NCI-H128 (cell line): ENCODE data around the gene SPDYE1.
"Not testable (repeated sequence)": the region's sequence is repeated elsewhere in the genome, so short reads cannot be mapped to it uniquely, and the experiment has no call there.

ENCODE experiments used
- DNase-seq: peaks from one replicate; lab custom pipeline; 2025; ENCODE audit not compliant: unreplicated experiment; lab: John Stamatoyannopoulos, UW

SPDYE1 gene, protein sequence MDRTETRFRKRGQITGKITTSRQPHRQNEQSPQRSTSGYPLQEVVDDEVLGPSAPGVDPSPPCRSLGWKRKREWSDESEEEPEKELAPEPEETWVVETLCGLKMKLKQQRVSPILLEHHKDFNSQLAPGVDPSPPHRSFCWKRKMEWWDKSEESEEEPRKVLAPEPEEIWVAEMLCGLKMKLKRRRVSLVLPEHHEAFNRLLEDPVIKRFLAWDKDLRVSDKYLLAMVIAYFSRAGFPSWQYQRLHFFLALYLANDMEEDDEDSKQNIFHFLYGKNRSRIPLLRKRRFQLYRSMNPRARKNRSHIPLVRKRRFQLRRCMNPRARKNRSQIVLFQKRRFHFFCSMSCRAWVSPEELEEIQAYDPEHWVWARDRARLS

DNA sequence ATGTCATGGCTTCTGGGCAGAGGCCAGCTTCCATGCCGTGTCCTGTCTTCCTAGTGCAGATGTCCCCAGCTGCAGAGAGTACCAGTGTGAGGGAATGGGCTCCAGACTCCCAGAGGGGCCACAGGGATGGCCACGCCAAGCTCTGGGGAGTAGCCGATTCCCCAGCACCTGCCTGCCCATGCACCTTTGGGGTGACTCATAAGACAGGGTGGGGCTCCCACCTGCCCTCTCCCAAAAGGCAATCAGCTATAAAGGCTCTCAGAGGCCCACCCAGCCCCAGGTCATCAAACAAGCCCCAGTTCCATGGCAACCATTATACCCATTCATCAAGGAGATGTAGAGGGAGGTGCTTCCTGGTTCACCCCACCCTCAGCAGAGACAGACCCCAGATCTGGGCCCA, at the start of gene SPDYE1:
TSS of gene SPDYE1 (plus strand) at position 366 of the 400 bp plus-strand sequence. CDS start 2,053 bp downstream, outside the sequence.
- DNase-seq, result not testable (repeated sequence)

DNA sequence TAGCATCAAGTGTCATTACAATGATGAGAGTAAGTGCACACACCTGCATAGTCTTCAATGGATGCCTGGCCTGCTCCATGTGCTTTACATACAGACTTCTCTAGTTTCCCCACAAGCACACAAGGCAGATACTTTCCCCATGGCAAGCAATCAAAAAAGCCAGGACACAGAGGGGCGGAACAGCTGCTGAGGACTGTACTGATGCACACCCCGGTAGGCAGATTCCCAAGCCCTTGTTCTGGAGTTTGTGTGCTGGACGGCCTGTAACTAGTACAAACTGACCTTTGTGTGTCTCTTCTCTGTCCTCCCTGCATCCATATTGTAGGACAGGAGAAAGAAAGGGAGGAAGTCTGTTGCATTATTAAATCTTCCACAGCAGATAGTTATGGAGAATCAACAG, 45.7 kb upstream of the SPDYE1 start:
- no peak for DNase-seq

DNA sequence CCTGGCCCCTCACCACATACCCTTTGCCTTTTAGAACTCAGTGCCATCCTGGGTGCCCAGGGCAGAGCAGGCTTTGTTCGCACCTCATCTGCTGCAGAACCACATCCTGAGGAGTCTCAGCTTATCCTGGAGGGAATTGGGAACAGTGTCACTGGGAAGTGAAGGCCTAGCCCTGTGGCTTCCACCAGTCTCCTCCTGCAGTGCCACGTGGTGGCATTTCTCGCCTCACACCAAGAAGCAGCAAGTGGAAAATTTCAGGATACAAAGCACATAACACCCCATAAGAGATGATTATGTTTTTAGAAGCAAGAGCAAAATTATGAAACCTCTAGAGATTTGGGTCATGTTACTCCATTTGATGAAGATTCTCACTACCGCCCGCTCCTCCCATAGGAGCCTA, 44.6 kb upstream of the SPDYE1 start:
- no peak for DNase-seq

DNA sequence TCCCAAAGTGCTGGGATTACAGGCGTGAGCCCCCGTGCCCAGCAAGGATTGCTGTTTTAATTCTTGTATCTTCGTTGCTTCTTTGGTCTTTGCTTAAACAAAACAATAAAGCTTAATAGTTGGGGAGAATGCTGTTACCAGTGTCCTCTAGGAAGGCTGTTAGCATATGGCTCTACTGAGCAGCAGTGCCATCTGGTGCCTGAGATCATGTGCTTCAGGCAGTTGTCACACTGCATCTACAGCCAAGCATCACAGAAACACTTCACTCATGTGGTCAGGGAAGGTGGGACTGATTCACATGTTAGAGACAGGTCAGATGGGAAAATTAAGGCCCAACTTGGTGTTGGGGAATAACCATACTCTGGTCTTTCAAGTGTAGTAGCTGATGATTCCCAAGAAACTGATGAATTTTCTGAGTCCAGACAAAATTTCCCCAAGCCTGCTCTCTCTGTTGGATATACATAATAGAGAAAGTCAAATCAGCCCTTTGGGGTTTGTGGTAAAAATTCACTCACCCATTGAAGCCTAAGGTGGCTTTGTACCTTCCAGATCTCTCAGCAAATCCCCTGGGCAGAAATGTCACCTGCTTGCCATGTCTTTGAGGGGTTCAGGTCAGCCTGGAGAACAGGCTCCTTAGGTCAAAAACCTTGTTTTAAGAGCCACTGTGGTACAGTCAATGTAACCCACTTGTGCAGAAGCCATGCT, 43.0 kb upstream of the SPDYE1 start:
- DNase-seq, result no peak

DNA sequence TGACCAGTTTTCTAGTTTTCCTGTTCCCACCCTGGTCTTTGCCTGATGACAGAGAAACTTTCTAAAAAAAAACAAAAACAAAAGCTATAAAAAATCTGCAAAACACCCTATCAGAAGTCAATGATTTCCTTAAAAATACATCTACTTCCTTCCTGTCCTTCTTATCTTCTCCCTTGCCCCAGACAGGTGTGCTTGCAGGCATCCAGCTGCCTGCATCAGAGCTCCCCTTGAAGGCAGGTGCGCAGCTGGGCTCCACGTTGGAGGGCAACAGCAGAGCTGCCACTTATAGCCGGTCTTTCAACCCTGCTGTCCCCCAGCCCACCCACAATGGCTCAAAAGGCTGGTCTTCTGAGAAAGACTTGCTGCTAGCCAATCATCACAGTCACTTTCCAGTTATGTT, 41.7 kb upstream of the SPDYE1 start:
- DNase-seq, result no peak

DNA sequence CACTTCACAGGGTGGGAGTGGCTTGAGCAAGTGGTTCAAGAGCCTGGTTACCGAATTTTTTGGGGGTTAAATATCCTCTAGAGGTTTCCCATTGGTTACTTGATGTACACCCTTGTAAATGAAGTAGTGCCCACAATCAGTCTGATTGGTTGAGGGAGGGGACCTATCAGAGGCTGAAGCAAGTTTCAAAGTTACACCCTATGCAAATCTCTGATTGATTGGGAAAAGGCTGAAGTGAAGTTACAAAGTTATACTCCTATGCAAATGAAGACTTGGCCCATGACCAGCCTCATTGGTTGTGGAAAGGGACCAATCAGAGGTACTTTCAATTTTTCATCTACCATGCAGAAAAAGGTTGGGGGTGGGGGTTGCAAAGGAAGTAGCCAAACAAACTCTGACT, 36.8 kb upstream of the SPDYE1 start:
- no peak for DNase-seq

DNA sequence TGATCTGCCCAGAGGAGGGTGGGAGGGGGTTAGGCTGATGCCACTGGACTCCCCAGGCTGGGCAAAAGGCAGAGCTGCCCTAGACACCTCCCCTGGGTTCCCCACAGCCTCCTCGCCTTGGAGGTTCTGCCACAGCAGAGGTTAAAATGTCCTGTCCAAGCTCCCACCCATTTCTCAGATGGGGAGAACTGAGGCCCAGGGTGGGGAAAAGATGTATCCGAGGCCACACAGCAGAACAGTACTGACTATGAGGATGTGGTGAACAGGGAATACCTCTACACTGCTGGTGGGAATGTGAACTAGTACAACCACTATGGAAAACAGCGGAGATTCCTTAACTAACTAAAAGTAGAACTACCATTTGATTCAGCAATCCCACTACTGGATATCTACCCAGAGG, 31.3 kb upstream of the SPDYE1 start:
- DNase-seq, result not testable (repeated sequence)

DNA sequence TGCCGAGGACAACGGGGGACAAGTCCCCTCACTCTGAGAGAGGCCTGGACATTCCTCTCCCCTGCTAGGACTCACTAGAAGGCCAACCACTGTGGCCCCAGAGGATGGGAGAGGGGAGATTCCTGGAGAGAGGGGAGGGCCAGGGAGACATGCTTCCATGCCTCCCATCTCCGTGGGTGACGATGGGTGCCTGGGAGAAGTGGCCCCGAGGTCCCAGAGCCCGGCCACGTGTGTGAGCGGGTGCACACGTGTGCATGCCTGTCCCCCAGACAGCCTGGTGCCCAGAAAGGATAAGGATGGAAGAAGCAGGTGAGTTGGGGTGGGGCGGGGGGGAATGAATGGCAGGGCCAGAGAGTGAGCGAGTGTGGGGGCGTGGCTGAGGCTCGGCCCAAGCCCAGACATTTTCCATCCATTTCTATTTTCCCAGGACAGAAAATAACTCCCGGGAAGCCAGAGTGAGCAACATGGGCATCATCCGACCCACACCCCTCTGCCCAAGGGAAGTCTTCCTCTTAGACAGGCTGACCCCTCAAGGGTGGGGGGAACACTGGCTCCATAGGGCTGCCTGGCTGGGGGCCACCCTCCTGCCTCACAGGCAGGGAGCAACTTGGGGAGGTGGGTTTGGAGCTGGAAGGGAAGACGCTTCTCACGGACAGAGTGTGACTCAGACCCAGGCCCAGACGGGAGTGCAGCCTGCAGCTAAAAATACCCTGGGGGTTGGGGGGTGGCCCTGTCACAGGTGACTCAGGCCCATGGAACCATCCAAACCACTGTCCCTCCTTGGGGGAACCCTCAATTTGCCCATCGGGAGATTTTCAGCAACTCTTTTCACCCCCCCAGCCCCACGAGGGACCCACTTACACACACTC, 29.3 kb upstream of the SPDYE1 start:
- not testable (repeated sequence) for DNase-seq

DNA sequence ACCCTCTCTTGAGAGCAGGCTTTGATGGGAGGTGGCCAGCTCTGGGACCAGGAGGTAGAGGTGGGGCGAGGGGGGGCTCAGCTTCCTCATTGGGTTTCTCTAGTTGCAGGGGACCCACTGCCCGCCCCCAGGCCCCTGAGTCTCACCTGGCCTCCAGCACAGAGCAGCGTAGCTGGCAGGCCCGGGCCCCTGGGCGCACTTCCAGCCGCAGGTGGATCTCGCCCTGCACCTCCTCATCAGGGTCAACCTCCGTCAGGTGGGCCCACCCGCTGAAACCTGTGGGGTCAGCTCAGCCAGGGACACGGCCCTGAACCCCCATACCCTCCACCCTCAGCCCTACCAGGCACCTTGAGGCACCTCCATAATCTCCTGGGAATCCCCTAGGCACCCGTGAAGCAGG, 28.1 kb upstream of the SPDYE1 start:
- not testable (repeated sequence) for DNase-seq

DNA sequence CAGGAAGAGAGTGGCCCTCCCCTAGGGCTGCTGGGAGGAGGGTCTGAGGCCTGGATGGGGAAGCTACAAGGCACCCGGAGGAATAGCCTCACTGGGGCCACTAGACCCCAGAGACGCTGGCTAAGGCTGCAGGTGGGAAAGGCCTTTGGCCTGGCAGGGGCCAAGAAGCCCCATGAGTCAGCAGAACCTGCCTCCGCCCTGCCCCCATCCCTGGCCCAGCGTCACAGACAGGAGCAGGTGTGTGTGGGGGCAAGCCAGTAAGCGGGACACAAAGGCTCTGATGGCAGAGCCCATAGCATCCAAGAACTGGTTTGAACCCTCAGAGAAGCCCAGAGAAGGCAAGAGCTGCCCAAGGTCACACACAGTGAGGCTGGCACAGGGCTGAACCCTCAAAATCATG, 27.0 kb upstream of the SPDYE1 start:
- not testable (repeated sequence) for DNase-seq

DNA sequence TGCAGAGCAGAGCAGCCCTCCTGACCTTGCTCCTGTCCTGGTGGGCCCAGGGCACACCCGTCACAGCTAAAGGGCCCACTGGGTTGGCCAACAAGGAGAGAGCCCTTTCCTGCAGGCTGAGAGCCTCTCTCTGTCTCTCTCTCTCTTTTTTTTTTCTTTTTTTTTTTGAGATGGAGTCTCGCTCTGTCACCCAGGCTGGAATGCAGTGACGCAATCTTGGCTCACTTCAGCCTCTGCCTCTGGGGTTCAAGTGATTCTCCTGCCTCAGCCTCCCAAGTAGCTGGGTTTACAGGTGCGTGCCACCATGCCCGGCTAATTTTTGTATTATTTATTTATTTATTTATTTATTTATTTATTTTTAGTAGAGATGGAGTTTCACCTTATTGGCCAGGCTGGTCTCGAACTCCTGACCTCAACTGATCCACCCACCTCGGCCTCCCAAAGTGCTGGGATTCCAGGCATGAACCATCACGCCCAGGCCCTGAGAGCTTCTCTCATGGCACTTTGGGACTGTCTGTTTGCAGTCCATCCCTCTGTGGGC, 23.6 kb upstream of the SPDYE1 start:
- not testable (repeated sequence) for DNase-seq

DNA sequence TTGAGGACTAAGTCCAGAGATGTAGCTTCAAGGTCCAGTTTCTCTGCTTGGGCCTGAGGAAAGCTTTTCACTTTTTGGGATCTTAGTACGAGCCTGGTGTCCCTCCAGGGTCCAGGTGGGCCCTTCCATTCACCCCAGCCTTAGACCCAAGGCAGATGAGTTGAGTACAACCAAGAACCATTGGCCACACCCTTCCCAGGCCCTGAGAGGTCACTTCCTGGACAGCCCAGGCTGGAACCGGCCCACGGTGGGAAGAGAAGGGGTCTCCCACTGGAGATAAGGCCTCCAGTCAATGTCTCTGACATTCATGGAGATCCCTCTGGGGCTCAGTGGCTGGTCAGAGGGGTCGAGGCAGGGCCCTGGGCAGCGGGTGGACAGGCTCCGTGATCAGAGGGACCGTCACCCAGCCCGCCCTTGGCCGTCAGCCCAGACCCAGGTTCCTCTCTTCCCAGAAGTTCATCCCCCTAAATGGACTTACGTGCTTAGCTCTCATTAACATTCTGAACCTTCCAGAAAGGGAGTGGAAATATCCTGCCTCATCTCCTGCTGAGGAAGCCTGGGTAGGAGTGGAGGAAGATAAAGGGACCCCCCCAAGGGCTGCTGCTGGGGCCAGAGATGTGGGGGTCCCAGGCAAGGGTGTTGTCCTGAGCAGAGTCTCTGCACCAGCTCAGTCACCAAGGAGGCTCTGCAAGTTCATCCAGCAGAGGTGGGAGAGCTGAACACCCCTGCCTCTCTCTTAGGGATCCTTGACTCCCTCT, 22.8 kb upstream of the SPDYE1 start:
- not testable (repeated sequence) for DNase-seq

DNA sequence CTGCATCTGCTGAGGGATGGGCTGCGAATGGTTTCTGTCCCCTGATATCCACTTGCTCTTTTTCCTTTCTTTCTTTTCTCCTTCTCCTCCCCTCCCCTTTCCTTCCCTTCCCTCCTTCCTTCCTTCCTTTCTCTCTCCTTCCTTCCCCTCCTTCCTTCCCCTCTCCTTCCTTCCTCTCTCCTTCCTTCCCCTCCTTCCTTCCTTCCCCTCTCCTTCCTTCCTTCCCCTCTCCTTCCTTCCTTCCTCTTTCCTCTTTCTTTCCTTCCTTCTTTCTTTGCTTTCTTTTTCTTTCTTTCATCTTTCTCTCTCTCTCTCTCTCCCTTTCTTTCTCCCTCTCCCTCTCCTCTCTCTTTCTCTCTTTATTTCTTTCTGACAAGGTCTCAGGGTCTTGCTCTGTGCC, 20.2 kb upstream of the SPDYE1 start:
- no peak for DNase-seq

DNA sequence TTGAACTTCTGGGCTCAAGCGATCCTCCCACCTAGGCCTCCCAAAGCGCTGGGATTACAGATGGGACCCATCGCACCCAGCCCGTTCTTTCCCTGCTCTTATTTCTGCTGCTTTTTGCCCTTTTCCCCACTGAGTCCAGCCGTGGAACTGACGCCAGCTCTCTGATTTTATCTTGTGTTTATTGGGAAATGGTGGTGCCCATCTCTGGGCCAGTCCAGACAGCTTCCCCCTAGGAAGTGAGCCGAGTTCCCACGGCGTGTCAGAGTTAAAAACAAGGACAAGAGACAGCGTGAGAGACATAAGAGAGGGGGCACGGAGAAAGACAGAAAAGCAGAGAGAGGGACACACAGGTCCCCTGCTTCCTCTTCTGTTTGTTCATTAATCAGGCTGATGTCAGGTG, 19.6 kb upstream of the SPDYE1 start:
- not testable (repeated sequence) for DNase-seq

DNA sequence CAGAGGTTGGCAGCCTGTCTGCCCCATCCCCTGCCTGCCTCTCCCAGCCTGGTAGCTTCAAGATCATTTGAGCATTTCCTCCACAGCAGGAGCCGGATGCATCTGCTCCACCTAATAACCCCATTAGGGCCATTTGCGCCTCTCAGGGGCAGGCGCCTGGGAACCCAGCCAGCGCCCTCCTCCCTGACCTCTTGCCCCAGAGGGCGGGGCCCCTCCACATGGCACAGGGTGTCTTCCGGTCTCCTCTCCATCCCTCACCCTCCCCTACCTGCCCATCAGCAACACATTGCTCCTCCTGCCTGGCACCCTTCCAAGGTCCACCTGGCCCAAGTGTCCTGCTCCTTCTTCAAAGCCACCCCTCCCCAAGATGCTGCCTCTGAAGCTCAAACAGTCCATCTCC, 14.8 kb upstream of the SPDYE1 start:
- DNase-seq, result not testable (repeated sequence)

DNA sequence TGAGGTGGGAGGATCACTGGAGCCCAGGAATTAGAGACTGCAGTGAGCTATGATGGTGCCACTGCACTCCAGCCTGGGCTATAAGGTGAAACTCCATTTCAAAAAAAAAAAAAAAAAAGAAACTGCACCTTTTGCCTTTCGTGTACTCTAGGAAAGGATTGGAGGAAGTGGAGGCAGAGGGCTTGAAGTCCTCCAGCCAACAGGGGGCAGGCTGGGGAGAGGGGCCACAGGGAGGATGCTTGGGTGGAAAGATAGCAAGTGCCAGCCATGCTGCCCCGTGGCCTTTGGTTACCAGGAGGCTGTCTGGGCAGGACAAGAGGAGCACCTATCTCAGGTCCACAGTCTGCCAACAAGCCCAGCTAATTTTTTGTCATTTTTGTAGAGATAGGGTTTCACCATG, 14.0 kb upstream of the SPDYE1 start:
- DNase-seq, result not testable (repeated sequence)

DNA sequence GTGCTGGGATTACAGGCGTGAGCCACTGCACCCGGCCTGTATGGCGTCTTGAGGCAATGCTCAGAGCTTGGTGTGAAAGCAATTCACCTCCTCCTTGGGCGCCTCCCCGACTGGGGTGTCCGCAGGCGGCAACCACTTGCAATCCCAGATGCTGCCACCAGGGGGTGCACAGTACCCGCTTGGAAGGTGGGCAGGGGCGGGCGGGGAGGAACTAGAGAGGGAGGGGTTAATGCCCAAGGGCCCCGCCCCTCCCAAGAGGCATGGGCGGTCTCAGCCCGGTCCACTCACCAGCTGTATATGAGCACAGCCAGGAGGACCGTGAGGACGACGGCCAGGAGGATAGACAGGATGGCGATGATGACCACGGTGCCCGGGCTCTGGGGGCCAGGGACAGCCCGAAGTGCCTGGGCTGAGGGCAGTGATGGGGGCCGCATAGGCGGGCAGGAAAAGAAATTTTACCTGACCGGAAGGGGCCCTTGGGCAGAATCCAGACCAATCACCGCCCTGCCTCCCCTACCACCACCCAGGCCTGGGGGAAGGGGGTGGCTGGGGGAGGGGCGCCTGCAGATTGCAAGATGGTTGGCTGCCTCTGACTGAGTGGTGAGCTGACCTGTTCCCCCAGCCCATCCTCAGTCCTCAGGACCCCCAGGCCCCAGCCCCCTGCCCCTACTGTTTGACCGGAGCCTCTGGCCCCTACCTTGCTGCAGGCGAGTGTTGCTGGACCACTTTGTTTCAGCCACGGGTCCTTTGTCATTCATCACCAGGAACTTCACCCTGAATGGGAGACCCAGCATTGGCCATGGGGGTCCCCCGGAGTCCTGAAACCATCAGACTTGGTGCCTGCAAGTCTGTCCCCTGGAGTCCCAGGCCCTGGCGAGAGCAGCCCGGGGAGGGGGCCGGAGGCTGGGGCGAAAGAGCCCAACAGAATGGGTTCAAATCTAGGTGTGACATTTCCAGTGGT, 11.5 kb upstream of the SPDYE1 start:
- DNase-seq, result not testable (repeated sequence)

DNA sequence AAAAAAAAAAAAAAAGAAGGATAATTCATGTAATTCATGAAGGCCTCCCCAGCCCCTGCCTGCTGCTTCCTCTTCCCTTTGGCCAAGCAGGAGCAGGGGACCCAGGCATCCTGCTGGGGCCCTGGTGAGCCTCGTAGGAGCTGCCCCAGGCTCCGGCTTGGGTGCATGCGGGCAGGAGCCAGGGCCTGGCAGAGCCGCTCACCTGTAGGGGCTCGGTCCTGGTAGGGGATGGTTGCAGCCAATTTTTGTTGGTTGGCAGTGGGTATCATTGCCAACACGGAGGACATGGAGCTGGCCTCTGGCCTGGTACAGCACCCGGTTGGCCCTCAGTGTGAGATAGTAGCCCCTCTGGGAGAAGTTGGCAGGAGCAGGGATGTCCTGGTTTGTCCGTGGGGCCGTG, 10.2 kb upstream of the SPDYE1 start:
- not testable (repeated sequence) for DNase-seq

DNA sequence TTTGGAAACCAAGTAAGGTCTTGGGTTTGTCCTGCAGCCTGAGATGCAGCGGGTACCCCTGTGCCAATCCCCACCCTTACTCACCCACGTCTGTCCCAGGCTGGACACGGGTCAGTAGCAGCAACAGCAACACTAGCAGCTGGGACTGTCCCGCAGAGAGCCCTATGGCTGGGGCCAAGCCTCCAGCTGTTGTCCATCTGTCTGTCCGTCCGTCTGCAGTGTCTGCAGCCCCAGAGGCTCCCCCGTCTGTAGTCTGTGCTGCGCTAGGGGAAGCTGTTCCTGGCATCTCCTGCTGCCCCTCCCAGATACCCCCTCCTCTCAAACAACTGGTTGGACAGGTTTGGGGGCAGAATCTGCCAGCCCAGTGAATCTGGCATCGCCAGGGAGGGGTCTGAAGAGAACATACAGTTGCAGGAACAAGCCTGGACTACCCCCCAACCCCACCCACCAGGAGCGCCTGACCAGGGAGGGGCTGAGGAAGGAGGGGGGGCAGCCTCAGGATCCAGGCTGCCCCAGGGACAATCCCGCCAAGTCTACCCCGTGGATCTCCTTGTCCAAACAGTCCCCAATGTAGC, 7.6 kb upstream of the SPDYE1 start:
- not testable (repeated sequence) for DNase-seq
